Endodermal cell (in vitro differentiated cells): ENCODE measurements around the gene FBXL7. TPM values are rescaled to one million over a fixed set of nuclear protein-coding genes. Genes with fewer than 3 reads are reported as not detected.

Experiments used
- DNase-seq: peaks from one replicate; pipeline ENCODE4 v3.0.0-alpha.2; 2017
- H3K27ac ChIP-seq: 2 replicates; pipeline ENCODE4 v1.5.1; 2013; ENCODE audit warnings: mild to moderate bottlenecking, low read depth, low read length, moderate library complexity
- H3K27me3 ChIP-seq: 2 replicates; pipeline ENCODE4 v1.6.1; 2013; ENCODE audit warnings: mild to moderate bottlenecking, low read length, moderate library complexity; ENCODE audit not compliant: insufficient read depth, control insufficient read depth, poor library complexity, severe bottlenecking
- H3K36me3 ChIP-seq: 2 replicates; pipeline ENCODE4 v1.7.0; 2013; ENCODE audit warnings: mild to moderate bottlenecking, low read length, moderate library complexity; ENCODE audit not compliant: control insufficient read depth, insufficient read depth
- H3K4me1 ChIP-seq: one replicate; pipeline ENCODE4 v1.7.0; 2013; ENCODE audit warnings: low read length; ENCODE audit not compliant: control insufficient read depth, insufficient read depth
- H3K4me3 ChIP-seq: 2 replicates; pipeline ENCODE4 v1.5.1; 2013; ENCODE audit warnings: mild to moderate bottlenecking, low read length, moderate library complexity
- H3K9ac ChIP-seq: 2 replicates; pipeline ENCODE4 v1.6.1; 2013; ENCODE audit warnings: mild to moderate bottlenecking, low read length, moderate library complexity; ENCODE audit not compliant: poor library complexity, severe bottlenecking; ENCODE audit errors: extremely low read depth
- H3K9me3 ChIP-seq: 2 replicates; pipeline ENCODE4 v1.6.1; 2013; ENCODE audit warnings: mild to moderate bottlenecking, low read length, moderate library complexity; ENCODE audit not compliant: control insufficient read depth
- H3K27ac Mint-ChIP-seq: 2 replicates; pipeline ENCODE4 v1.8.0; 2020; ENCODE audit warnings: mixed read lengths
- H3K27me3 Mint-ChIP-seq: 2 replicates; pipeline ENCODE4 v1.8.0; 2021; ENCODE audit warnings: mild to moderate bottlenecking, mixed read lengths; ENCODE audit not compliant: insufficient read depth
- H3K36me3 Mint-ChIP-seq: 2 replicates; pipeline ENCODE4 v1.8.0; 2020; ENCODE audit warnings: low read depth, mixed read lengths
- H3K4me1 Mint-ChIP-seq: 2 replicates; pipeline ENCODE4 v1.8.0; 2020; ENCODE audit warnings: mixed read lengths
- H3K4me3 Mint-ChIP-seq: 2 replicates; pipeline ENCODE4 v1.8.0; 2020; ENCODE audit warnings: mild to moderate bottlenecking, moderate library complexity, mixed read lengths
- H3K9me3 Mint-ChIP-seq: 2 replicates; pipeline ENCODE4 v1.8.0; 2020; ENCODE audit warnings: mild to moderate bottlenecking, mixed read lengths
- WGBS, 2 experiments: methylation state at CpG; one replicate each; pipeline versions ENCODE4 v1.1.5 to v1.1.7; 2013; ENCODE audit warnings: missing lambda C conversion rate in 2 of 2, mixed read lengths in 1 of 2; ENCODE audit not compliant: insufficient coverage in 1 of 2, insufficient read length in 1 of 2; 5-methylcytosine and 5-hydroxymethylcytosine counted together
- total RNA-seq, 2 donors: library from RNA; stranded (reverse); fragmentation: NEBNext Ultra II Directional in 1 of 2; extraction: Animal tissue kit (Norgen Biotek cat#: 25700) in 1 of 2; gene quantifications; 2 replicates in 1 of 2; 3 replicates in 1 of 2; pipeline ENCODE4 v1.2.1, GENCODE V29; 2021
- TF ChIP-seq, protein P1 (sequence below): fragments of 200-600 bp; sonication (generic); conservative IDR thresholded peaks from 2 replicates; pipeline ENCODE4 v1.5.0; 2021; ENCODE audit warnings: antibody characterized with exemption, mild to moderate bottlenecking

The FBXL7 gene
- total RNA-seq, 2 donors from 2014 or later, result 12.9 to 13.2 TPM

- Mint-ChIP-seq H3K4me3 (no peak overlapping the region), H3K27ac (no peak overlapping the region), H3K36me3 (peaks cover 7% of the 10 kb centered on the region), H3K9me3 (peaks cover 21% of the 10 kb centered on the region), H3K4me1 (no peaks in the 10 kb centered on the region), H3K27me3 (no peaks in the 10 kb centered on the region)
- no peak for DNase-seq
- Histone ChIP-seq H3K9ac (no peak overlapping the region), H3K27ac (no peak overlapping the region), H3K9me3 (no peaks in the 10 kb centered on the region), H3K4me1 (no peaks in the 10 kb centered on the region), H3K27me3 (no peaks in the 10 kb centered on the region), H3K4me3 (no peak overlapping the region), H3K36me3 (no peaks in the 10 kb centered on the region)
- TF ChIP-seq, protein P1, sequence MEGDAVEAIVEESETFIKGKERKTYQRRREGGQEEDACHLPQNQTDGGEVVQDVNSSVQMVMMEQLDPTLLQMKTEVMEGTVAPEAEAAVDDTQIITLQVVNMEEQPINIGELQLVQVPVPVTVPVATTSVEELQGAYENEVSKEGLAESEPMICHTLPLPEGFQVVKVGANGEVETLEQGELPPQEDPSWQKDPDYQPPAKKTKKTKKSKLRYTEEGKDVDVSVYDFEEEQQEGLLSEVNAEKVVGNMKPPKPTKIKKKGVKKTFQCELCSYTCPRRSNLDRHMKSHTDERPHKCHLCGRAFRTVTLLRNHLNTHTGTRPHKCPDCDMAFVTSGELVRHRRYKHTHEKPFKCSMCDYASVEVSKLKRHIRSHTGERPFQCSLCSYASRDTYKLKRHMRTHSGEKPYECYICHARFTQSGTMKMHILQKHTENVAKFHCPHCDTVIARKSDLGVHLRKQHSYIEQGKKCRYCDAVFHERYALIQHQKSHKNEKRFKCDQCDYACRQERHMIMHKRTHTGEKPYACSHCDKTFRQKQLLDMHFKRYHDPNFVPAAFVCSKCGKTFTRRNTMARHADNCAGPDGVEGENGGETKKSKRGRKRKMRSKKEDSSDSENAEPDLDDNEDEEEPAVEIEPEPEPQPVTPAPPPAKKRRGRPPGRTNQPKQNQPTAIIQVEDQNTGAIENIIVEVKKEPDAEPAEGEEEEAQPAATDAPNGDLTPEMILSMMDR, result no peak
- WGBS, 2 experiments, result 86 to 89% methylated on average over 3 to 5 of the region's 5 CpGs
Observed at GRCh38 chr5:15877914-15878313, 377.9 kb downstream of the FBXL7 start.

DNA sequence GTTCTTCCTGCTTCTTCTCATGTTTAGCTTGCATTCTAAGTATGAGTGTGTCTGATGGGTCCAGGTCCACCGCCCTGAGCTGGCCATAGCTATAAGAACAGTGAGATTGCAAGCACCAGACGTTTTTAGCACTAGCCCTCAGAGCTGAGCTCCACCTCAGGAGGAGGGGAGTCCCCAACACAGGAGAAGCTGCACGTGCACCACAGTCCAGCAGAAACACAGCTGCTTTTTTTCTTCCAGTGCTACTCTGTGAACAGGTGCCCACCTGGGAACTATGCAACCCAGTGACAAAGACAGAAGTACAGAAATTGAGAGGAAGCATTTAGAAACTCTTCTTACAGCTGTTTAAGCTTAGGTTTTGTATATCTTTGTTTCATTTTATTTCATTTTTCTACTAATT lies 380.2 kb downstream of the FBXL7 start:
- H3K4me1 Mint-ChIP-seq, result no peaks in the 10 kb centered on the region
- H3K27ac Mint-ChIP-seq, result no peak overlapping the region
- 91 to 92% methylated on average over 3 of the region's 3 CpGs for WGBS, 2 experiments

GRCh38 chr5:15885156-15885555 lies 385.2 kb downstream of the FBXL7 start:
- H3K4me3 Mint-ChIP-seq, result no peak overlapping the region
- no peaks in the 10 kb centered on the region for H3K9me3 ChIP-seq
- no peak overlapping the region for H3K4me3 ChIP-seq
- no peak overlapping the region for H3K9ac ChIP-seq
- no peak overlapping the region for H3K27ac ChIP-seq
- H3K4me1 Mint-ChIP-seq, result peaks cover 24% of the 10 kb centered on the region
- H3K27me3 ChIP-seq, result no peaks in the 10 kb centered on the region
- peak overlapping the region; percentile 20 for H3K27ac Mint-ChIP-seq
- 93 to 100% methylated on average over 2 to 3 of the region's 3 CpGs for WGBS, 2 experiments
- no peaks in the 10 kb centered on the region for H3K27me3 Mint-ChIP-seq
- no peaks in the 10 kb centered on the region for H3K4me1 ChIP-seq
- H3K9me3 Mint-ChIP-seq, result peaks cover 11% of the 10 kb centered on the region
- peaks cover 7% of the 10 kb centered on the region for H3K36me3 Mint-ChIP-seq
- TF ChIP-seq, protein P1, result no peak
- no peaks in the 10 kb centered on the region for H3K36me3 ChIP-seq
- no peak for DNase-seq

More for the DNA sequence above, 380.2 kb downstream of the FBXL7 start:
- Histone ChIP-seq H3K27me3 (no peaks in the 10 kb centered on the region), H3K27ac (no peak overlapping the region), H3K4me3 (no peak overlapping the region), H3K4me1 (no peaks in the 10 kb centered on the region), H3K36me3 (no peaks in the 10 kb centered on the region), H3K9ac (no peak overlapping the region), H3K9me3 (no peaks in the 10 kb centered on the region)
- Mint-ChIP-seq H3K4me3 (no peak overlapping the region), H3K27me3 (no peaks in the 10 kb centered on the region), H3K36me3 (peaks cover 7% of the 10 kb centered on the region), H3K9me3 (peaks cover 11% of the 10 kb centered on the region)
- TF ChIP-seq, protein P1, result no peak
- no peak for DNase-seq
